ENCODE data around the gene CDK6. TPM values are rescaled to one million over a fixed set of nuclear protein-coding genes. Genes with fewer than 3 reads are reported as not detected.
A peak's percentile ranks its signal among the peaks of the same experiment; 100 is the strongest.

Gene CDK6
- total RNA-seq, 4 donors from 2014 or later = 43.6 to 85.1 (median 63.3) TPM

DNA sequence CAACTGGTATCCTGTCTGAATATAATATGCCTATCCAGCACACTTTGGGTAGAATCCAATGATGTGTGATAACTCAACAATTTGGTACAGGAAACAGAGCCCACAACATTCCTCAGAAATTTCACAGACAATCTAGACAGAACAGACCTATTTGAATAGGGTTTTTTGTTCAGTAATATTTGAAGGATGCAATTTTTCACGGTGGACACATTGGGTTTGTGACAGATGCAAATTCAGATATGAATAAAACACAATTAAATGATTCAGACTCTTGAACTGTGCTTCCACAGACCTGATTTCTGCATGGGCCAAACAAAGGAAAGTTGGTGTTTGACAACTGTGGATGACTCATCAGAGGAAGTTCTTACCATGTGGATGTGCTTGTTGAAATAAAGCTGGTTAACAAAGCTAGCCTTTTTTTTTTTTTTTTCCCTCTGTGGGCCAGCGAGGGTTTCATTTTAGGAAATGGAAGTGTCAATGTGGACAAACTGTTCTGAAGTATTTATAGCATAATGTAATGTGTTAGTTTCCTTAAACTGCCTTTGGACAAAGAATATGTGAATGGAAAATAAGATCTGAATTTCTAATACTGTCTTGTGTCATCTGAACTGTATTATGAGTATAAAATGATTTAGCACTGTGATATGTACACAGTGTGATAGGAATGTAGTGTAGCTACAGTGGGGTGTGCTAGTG lies 203.0 kb downstream of the CDK6 start:
- intact Hi-C loops (cut with DNase I; ENCODE audit: low total_unique reads) = no loop called here
- WGBS, 2 donors = 2 to 13% methylated on average over 2 of the region's 2 CpGs
- TF ChIP-seq POLR2A (IDR thresholded peaks at IDR 0.05) = no peak
- TF ChIP-seq CTCF (IDR thresholded peaks at IDR 0.05) = no peak
- H3K4me3 ChIP-seq (ENCODE audit: low read depth, poor library complexity, severe bottlenecking) = no peak overlapping the region
- peak in 1 of 2 donors; percentile 63 for DNase-seq (ENCODE audit: low spot score in 2 of 2)

DNA sequence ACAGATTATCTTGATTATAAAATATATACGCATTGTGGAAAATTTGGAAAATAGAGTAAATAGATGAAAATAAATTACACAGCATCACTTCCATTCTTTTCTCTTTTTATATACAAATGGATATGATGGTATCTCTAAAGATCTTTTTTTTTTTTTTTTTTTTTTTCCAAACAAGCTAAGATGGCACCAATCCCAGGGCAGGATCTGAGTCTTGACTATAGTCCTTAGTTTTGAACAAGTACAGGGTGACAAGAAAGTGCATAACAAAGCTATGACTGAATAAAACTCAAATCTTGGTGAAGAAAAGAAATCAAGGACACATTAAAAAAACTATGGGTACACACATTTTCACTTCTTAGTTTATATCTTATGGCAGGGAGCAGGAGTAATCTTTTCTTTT lies 203.6 kb downstream of the CDK6 start:
- 97 to 98% methylated on average over 1 of the region's 1 CpG for WGBS, 2 donors
- intact Hi-C loops (cut with DNase I; ENCODE audit: low total_unique reads) = no loop called here
- no peak overlapping the region for H3K4me3 ChIP-seq (ENCODE audit: low read depth, poor library complexity, severe bottlenecking)
- no peak for DNase-seq (ENCODE audit: low spot score in 2 of 2)
- TF ChIP-seq POLR2A (IDR thresholded peaks at IDR 0.05) (no peak), CTCF (IDR thresholded peaks at IDR 0.05) (no peak)

GRCh38 chr7:92631850-92632487 lies 204.4 kb downstream of the CDK6 start:
- no peak for TF ChIP-seq POLR2A (IDR thresholded peaks at IDR 0.05)
- TF ChIP-seq CTCF (IDR thresholded peaks at IDR 0.05) = no peak
- intact Hi-C loops (cut with DNase I; ENCODE audit: low total_unique reads) = no loop called here

GRCh38 chr7:92631067-92631849 lies 205.1 kb downstream of the CDK6 start:
- intact Hi-C loops (cut with DNase I; ENCODE audit: low total_unique reads) = no loop called here
- 88 to 89% methylated on average over 5 of the region's 5 CpGs for WGBS, 2 donors
- H3K4me3 ChIP-seq (ENCODE audit: low read depth, poor library complexity, severe bottlenecking) = no peak overlapping the region
- no peak for TF ChIP-seq POLR2A (IDR thresholded peaks at IDR 0.05)
- no peak for TF ChIP-seq CTCF (IDR thresholded peaks at IDR 0.05)
- no peak for DNase-seq (ENCODE audit: low spot score in 2 of 2)

More at GRCh38 chr7:92631850-92632487, 204.4 kb downstream of the CDK6 start:
- WGBS, 2 donors = 86 to 89% methylated on average over 2 of the region's 2 CpGs
- no peak overlapping the region for H3K4me3 ChIP-seq (ENCODE audit: low read depth, poor library complexity, severe bottlenecking)
- DNase-seq (ENCODE audit: low spot score in 2 of 2) = no peak

DNA sequence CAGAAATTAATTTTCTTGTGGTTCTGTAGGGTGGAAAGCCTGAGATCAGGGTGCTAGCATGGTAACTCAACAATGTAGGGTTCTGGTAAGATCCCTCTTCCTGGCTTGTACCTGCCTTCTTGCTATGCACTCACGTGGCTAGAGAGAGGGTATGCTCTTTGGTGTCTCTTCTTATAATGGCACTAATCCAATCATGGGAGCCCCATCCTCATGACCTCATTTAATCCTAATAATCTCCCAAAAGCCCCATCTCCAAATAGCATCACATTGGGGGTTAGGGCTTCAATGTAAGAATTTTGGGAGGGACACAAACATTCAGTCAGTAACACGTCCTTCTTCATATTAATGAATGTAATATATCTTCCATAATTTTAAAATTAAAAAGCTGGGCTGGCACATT lies 206.6 kb downstream of the CDK6 start:
- 98 to 100% methylated on average over 2 of the region's 2 CpGs for WGBS, 2 donors
- DNase-seq (ENCODE audit: low spot score in 2 of 2) = no peak
- no peak overlapping the region for H3K4me3 ChIP-seq (ENCODE audit: low read depth, poor library complexity, severe bottlenecking)
- TF ChIP-seq POLR2A (IDR thresholded peaks at IDR 0.05) = no peak
- no peak for TF ChIP-seq CTCF (IDR thresholded peaks at IDR 0.05)
- intact Hi-C loops (cut with DNase I; ENCODE audit: low total_unique reads) = no loop called here

All from lower leg skin (tissue), 4 donors.